8988T (cell line): Measurements from ENCODE around the gene ACOT9.
"Not testable (repeated sequence)": the region's sequence is repeated elsewhere in the genome, so short reads cannot be mapped to it uniquely, and the experiment has no call there.

Experiments used
- DNase-seq: peaks from one replicate; pipeline ENCODE4 v3.0.0; 2011

ACOT9 gene

DNA sequence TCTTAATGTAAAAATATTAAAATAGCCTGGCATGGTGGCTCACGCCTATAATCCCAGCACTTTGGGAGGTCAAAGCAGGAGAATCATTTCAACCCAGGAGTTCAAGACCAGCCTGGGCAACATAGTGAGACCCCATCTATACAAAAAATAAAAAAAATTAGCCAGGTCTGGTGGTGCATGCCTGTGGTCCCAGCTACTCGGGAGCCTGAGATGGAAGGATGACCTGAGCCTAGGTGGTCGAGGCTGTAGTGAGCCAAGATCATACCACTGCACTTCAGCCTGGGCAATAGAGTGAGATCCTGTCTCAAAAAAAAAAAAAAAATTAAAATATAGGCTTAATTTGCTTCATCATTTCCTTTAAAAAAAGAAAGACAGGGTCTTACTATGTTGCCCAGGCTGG, 66.6 kb downstream of the ACOT9 start:
- not testable (repeated sequence) for DNase-seq

DNA sequence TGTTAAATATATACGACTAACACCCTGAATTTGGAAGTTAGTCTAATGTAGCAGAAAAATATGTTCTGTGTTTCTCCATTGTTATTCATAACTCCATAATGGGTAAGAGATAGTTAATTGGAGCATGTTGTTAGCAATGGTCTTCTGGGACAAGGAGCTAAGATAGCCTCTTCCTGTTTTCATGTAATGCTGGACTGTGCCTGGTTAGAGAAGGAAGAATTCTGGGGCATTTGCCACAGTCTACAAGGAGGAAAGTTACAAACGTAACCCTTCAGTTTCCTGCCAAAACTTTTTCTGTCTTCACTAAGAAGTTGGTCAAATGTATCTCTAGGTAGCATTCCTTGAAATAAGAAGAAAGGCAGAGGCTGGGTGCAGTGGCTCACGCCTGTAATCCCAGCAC, 70.0 kb downstream of the ACOT9 start:
- DNase-seq = no peak

DNA sequence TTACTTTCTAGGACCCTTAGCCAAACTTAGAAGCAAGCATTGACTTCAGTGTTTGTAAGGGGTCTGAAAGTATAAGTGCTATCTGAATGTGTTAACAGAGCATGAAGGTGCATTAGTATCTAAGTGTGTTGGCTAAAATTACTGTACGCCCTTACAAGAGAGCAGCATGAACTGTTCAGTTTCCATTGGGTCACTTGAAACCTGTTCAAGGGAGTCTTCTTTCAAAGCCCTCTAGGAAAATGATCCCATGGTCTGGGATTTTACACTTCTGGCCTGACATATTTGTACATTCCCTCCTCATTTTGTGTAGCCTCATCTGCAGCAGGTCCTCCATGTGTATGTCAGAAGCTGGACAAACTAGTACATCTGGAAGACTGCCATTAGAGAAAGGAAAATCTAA, 72.5 kb downstream of the ACOT9 start:
- DNase-seq = no peak

DNA sequence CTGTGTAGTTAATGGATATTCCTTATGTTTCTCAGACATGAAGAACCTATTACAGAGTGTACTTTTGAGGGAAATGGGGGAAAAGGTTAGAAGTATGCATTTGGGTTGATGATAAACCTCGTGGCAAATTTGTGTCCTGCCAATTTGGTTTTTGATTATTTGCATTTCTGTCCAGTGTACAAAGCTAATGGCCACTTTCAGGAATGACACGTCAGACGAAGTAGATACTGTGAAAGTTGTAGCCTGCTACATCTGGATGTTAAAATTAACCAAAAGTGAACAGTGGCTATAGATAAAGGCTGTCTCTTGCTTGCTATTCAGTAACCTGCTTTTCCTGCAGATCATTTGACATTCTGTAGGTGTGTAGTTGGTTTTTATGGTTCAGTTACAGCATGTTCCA, 74.7 kb downstream of the ACOT9 start:
- no peak for DNase-seq

DNA sequence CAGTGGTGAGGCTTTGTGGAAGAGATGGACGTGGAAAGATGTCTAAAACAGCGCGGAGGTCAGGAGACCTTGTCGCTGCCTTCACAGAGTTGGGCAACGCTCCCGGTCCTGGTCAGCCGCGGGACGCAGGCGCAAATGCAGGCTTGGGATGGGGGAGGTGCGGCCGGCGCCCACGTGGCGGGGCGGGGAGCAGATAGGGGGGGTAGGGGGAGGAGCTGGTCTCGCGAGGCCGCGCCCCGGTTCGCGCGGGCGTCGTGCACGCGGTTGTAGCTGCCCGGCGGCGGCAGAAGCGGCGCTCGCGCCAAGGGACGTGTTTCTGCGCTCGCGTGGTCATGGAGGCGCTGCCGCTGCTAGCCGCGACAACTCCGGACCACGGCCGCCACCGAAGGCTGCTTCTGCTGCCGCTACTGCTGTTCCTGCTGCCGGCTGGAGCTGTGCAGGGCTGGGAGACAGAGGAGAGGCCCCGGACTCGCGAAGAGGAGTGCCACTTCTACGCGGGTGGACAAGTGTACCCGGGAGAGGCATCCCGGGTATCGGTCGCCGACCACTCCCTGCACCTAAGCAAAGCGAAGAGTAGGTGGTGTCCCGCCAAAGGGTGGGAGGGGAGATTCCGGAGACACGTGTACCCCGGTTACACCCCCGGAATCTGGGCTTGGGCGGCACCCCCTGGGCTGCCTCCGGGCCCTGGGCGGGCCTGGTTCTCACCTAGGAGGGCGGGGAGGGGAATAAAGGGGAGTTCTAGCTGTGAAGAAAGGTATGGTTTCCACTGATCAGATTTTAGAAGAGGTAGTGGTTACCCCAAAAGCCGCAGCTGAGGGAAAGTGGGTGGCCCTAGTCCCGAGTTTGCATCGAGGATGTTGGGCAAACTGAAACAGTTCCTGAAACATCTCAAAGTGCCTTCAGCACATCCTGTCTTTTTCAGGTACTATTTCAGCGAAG, 75.6 kb downstream of the ACOT9 start, which contains the start of gene PRDX4:
Gene PRDX4, plus strand, starts transcription at position 255 of the 939 bp plus-strand sequence. Its CDS starts 78 bp downstream, at position 333.
- DNase-seq = peak; percentile 49

DNA sequence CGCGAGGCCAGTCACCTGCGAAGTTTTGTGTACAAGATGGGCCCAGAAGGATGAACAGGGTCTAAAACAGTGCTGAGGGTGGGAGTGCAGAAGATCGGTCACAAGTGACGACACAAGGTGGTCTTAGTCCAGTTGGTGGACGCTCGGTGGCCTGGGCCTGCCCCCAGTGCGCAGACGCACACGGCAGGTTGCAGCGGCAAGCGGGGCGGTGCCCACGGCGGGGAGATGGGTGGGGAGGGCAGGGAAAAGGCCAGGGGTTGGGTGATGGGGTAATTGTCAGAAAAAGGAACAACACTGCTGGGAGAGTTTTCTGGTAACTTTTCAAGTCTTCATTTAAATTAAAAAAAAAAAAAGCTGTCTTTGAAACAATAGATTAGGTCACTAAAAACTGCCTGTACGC, 76.8 kb downstream of the ACOT9 start:
- no peak for DNase-seq

DNA sequence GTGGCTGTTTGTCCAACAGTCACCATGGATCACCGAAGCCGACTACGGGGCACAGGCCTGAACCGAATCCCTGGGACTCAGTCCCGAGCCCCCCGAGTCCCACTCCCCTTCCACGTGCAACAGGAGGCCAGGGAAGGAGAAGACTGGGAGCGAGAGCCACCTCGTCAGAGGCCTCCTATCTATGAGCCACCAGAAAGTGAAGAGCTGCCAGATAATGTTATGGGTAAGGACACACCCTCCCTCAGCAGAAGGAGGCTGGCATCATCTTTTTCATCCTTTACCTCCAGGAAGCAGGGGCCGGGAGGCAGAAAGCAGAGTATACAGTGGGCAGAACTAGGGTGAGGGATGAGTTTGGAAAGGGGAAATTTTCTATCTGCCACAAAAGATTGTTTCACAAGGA, 78.6 kb downstream of the ACOT9 start:
- DNase-seq = no peak

DNA sequence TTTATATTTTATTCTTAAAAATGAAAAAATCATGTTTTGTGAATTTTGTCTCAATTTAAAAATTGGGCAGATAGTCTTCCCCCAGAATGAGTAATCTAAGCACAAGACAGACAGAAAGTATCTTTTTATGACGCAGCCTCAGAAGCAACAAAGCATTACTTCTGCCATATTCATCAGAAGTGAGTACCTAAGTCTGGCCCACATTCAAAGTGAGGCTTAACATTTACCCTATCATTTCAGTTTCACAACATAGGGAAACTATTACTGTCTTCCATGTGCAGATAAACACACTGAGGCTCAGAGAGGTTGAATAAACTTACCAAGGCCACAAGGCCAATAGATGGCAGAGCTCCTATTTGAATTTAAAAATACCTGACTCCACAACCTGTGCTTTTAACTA, 80.2 kb downstream of the ACOT9 start:
- DNase-seq = no peak

DNA sequence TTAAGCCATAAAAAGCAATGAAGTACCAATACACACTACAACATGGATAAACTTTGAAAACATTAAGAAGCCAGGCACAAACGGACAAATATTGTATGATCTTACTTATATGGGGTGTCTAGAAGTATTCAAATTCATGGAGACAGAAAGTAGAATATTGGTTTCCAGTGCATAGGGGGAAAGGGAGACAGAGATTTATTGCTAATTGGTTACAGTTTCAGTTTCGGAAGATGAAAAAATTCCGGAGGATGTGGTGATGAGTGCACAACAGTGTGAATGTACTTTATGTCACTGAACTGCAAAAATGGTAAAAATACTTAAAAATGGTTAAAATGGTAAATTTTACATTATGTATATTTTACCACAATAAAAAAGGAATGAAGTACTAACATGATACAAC, 80.9 kb downstream of the ACOT9 start:
- DNase-seq = no peak

DNA sequence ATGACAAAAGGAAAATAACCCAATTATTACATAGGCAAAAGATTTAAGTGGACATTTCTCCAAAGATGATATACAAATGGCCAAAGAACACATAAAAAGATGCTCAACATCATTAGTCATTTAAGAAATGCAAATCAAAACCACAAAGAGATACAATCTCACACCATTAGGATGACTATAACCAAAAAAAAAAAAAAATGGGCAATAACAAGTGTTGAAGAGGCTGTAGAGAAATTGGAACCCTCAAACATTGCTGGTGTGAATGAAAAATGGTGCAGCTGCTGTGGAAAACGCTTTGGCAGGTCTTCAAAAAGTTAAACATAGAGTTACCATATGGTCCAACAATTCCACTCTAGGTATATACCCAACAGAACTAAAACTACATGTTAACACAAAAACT, 81.4 kb downstream of the ACOT9 start:
- no peak for DNase-seq

DNA sequence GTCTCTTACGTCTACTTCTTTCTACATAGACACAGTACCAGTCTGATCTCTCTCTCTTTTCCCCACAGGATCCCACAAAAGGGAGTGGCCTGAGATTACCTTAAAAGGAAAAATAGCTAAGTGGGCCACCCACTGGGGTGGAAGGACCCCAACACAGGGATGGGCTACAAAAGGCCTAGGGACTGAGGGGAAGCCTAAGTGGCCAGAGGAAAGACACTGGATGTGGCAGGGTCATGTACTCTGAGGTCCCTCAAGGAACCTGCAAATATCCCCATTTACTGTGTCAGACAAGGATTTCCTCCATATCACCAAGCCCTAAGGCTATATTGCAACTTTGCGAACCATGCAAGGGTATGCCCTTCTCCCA, 82.3 kb downstream of the ACOT9 start:
- no peak for DNase-seq

DNA sequence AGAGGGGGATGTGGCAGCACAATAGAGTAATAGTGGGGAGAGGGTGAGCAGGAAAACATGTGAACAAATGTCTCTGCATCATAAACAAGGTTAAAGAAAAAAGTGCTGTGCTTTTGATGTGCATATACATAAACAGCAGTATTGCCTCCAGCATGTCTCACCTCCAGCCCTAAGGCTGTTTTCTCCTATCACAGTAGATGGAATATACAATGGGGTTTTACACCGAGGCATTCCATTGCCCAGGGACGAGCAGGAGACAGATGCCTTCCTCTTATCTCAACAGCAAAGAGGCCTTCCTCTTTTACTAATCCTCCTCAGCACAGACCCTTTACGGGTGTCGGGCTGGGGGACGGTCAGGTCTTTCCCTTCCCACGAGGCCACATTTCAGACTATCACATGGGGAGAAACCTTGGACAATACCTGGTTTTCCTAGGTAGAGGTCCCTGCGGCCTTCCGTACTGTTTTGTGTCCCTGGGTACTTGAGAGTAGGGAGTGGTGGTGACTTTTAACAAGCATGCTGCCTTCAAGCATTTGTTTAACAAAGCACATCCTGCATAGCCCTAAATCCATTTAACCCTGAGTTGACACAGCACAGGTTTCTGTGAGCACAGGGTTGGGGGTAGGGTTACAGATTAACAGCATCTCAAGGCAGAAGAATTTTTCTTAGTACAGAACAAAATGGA, 82.9 kb downstream of the ACOT9 start:
- DNase-seq = not testable (repeated sequence)

DNA sequence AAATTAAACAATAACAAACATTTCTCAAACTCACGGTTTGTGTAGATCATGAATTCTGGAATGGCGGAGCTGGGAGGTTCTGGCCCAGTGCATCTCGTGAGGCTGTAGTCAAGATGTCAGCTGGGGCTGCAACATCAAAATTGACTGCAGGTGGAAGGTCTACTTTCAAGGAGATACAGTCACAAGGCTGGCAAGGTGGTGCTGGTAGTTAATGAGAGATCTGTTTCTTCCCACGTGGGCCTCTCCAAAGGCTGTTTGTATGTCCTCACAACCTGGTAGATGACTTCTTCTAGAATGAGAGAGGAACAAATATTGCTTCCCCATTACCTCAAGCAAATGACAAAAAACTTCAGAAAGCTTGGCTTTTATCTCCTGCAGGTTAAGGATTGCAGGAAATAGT, 83.7 kb downstream of the ACOT9 start:
- no peak for DNase-seq

DNA sequence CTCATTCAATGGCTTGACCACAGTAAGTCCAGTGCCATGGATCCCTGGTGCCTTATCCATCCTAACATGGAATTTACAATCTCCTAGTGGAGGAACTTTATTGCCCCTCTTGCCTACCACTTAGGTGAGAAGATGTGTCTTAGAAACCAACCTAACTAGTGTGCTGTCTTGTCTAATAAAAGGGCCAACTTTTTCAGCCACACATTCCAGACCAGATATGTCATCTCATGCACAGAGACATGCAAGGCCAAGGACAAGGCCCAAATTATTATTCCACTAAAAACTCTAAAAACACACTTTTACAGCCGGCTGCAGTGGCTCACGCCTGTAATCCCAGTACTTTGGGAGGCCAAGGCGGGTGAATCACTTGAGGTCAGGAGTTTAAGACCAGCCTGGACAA, 86.4 kb downstream of the ACOT9 start:
- DNase-seq = no peak

DNA sequence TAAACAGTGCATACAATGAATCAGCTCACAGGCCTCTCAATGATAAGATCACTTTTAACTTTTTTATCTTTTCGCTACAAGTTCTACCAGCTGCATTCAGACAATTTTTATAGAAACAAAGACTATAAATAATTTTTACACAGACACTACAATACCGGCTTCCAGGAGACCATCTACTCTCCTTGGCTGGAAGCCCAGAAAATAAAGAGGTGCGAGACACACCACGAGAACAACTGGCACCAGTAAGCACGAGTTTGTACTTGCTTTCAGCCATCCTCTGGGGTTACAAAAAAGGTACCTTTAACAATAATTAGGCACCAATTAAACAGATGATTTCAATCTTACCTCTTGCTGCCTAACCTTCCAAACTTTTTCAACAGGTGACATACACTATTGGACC, 87.0 kb downstream of the ACOT9 start:
- no peak for DNase-seq
